HG02623 (cell line): Measurements from ENCODE around the gene RNPS1.

Experiments
- ATAC-seq: cut with Tn5 transposase; IDR thresholded peaks from one replicate; pipeline ENCODE4 v1.9.1; 2021; ENCODE audit warnings: moderate library complexity; ENCODE audit not compliant: unreplicated experiment

The RNPS1 gene

GRCh38 chr16:2216330-2216729 lies 51.6 kb downstream of the RNPS1 start:
- no peak for ATAC-seq

- ATAC-seq = no peak
Observed at GRCh38 chr16:2214719-2214968, 53.3 kb downstream of the RNPS1 start, which contains the start of gene PGP. Gene PGP, minus strand, starts transcription at chr16:2214840. Its CDS starts 63 bp downstream, at chr16:2214777.

GRCh38 chr16:2213817-2214718 lies 53.9 kb downstream of the RNPS1 start:
- no peak for ATAC-seq

DNA sequence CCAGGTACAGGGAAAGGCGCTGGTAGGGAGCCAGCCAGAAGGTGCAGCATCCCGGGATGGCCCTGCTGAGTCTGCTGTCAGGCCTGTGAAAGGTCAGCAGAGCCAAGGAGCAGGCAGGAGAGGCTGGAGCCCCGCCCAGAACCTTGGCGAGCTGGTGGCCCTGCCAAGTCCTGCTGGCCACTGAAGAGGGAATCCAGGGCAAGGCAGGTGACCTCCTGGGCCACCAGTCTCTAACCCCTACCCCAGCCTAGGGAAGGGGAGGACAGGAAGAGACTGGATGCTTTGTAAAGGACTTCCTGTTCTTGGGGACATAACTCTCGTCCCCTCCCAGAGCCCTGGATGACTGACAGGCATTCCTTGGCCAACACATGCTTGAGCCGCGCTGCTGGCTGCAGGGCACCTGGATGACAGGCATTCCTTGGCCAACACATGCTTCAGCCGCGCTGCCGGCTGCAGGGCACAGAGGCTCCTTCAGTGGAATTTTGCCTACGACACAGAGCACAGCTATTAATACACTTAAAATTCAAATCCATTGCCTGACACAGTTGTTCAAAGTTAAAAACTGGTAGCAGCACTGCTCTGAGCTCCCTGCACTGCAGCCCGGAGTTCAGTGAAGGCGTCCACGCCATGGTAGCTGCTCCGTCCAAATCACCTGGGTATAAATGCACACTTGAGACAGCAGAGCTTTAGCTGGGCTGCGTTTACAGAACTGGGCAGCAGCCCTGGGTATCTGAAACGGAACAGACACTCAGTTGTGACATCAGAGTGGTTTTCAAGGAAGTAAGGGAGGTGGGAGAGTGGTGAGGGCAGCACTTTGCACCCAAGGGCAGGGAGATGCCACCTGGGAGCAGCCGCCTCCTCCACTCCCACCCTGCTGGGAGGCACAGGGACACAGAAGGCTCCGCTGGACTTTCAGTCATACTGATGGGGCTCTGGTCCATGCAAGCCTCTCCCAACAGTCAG lies 55.3 kb downstream of the RNPS1 start:
- ATAC-seq = no peak

DNA sequence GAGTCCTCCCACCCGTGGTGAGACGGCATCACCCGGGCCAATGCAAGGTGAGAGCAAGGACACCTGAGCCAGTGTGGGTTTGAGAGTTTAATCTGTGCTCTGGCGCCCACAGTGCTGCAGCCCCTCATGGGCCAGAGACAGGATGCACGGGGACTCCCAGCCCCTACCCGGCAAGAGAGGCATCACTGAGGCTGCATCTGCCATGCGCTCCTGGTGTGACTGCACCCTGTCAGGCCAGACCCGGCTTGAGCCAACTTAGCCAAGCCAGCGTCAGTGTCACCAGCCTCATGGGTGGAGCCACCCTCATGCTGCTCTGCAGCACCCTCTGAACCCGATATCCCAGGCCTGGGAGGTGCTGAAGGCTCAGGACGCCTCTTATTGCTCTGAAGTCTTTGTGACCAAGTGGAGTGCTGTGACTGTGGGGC lies 56.0 kb downstream of the RNPS1 start:
- ATAC-seq = no peak

- no peak for ATAC-seq
Observed at GRCh38 chr16:2210386-2211365, 57.2 kb downstream of the RNPS1 start, which contains the start of gene BRICD5. Gene BRICD5, minus strand, starts transcription at chr16:2210863. Its CDS starts 30 bp downstream, at chr16:2210833.

DNA sequence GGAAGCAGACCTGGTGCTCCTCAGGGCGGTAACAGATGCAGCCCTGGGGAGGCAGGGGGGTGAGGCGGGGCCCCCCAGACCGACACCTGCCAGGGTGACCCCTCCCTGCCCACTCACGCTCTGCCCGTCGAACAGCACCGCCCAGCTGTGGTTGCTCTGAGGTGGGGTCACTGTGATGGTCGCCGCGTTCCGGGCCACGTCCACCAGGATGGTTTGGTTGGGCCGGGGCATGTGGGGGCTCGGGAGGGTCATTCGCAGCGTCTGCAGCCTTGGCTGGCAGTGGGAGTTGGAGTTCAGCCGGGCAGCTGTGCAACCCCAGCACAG lies 58.0 kb downstream of the RNPS1 start:
- ATAC-seq = no peak

DNA sequence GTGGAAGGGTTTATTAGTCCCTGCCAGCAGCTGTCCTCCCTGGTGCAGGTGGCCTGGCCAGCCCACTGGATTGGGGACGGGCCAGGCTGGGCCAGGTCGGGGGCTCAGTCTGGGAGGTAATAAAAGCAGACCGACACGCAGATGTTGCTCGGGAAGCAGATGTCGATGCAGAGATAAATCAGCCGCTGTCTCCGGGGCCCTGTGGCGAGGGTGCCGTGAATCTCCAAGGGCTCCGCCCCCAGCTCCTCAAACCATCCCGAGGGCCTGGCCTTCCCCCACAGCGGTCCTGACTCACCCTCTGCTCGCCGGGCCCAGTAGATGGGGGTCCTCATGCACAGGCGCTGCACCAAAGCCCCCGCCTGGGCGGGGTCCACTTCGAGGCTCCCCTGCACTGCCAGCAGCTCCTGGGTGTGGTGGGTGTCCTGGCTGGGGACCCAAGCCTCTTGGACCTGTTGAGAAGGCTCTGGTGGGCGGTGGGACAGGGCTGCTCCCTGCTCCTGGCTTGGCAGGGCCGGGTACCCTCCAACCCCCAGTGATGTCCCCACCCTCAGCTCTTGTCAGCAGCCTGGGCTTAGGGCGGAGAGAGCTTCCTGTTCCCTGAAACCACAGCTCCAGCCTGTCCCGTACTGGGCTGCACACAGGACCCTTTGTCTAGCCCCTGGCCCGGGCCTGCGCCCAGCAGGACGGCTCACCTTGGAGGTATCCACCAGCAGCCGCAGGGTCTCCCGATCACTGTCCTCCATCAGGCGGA lies 58.5 kb downstream of the RNPS1 start:
- ATAC-seq = no peak

DNA sequence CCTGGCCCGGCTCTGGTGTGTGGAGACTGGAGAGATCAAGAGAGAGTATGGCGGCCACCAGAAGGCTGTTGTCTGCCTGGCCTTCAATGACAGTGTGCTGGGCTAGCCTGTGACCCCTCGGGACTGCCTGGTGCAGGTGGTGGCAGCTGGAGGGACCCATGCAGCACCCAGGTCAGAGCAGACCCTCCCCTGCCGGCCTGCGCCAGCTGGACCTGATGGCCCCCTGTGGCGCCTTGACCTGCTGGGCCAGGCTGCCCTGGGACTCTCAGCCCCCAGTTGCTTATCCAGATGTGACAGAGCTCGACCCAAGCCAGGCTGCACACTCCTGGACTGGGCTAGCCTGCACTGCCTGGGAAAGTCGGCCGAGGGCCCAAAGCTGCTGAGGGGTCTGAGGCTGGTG lies 59.2 kb downstream of the RNPS1 start:
- ATAC-seq = no peak

DNA sequence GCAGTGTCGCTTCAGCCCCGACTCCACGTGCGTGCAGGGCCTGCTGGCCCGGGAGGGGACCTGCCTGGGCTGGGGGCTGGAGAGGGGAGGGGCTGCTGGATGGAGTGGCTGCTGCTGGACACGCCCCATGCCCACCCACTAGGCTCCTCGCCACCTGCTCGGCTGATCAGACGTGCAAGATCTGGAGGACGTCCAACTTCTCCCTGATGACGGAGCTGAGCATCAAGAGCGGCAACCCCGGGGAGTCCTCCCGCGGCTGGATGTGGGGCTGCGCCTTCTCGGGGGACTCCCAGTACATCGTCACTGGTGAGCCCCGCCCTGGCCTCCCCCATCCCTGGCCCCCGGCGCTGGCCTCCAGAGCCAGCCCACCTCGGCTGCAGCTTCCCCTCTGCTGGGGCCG lies 59.6 kb downstream of the RNPS1 start:
- ATAC-seq = no peak

- ATAC-seq = no peak
Observed at GRCh38 chr16:2207872-2208271, 60.1 kb downstream of the RNPS1 start.

DNA sequence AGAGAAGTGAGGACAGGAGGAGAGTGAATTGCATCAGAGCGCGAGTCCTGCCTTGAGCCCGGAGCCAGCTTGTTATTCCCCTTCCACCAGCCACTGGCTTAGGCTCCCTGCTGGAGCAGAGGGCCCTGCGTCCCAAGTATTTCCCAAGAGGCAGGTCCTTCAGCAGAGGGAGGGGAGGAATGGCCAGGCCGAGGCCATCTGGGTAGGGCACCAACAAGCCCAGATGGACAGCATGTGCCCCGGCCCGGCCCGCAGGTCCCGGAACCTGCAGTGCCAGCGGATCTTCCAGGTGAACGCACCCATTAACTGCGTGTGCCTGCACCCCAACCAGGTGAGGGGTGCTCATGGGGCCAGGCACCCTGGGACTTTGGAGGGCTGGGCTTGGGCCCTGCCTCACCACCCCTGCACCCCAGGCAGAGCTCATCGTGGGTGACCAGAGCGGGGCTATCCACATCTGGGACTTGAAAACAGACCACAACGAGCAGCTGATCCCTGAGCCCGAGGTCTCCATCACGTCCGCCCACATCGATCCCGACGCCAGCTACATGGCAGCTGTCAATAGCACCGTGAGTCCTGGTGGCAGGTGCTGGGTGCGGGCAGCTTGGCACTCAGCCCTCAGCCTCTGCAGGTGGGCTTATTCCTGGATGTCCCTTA lies 61.0 kb downstream of the RNPS1 start:
- no peak for ATAC-seq

GRCh38 chr16:2206420-2206779 lies 61.5 kb downstream of the RNPS1 start:
- no peak for ATAC-seq

DNA sequence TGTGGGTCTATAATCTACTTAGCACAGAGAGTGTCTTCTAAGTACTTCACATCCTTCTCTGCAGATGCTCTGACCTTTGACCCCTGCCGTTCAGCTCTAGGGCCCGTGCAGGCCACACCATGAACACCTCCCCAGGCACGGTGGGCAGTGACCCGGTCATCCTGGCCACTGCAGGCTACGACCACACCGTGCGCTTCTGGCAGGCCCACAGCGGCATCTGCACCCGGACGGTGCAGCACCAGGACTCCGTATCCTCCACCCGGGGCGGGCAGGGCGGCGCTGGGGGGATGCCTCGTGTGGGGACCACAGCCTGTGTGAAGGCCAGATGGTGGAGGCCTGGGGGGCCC lies 62.0 kb downstream of the RNPS1 start:
- no peak for ATAC-seq

- peak; percentile 71 for ATAC-seq
Observed at GRCh38 chr16:2205104-2205966, 62.6 kb downstream of the RNPS1 start, which contains the start of gene MLST8. Gene MLST8, plus strand, starts transcription at chr16:2205454. Its CDS starts 632 bp downstream, at chr16:2206086.

DNA sequence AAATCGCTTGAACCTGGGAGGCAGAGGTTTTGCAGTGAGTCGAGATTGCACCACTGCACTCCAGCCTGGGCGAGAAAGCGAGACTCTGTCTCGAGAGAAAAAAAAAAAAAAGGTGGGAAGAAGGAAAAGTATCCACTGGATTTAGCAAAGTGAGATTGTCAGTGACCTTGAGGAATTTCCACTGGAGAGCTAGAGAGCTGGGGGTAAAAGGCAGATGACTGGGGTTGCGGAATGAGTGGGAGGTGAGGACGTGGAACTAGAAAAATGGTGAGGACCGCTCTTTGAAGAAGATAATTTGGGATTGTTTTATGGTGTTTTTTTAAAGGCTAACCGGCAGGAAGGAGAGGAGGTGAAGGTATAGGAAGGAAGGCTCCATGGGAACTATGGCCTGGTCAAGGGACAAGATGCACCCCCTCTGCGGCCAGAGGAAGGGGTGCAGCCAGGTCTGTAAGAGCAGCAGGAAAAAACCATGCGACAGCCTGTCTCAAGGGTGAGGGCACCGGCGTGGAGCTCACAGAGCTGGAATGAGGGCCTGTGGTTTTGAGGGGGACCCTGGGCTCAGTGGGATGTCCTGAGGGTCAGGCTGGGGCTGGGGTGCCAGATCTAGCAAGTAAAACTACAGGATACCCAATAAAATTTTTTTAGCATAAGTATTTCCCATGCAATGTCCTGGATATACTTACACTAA lies 63.4 kb downstream of the RNPS1 start:
- no peak for ATAC-seq
